Measurements from ENCODE around the gene LRRC40. TPM values are rescaled to one million over a fixed set of nuclear protein-coding genes. Genes with fewer than 3 reads are reported as not detected.

LRRC40 gene
- total RNA-seq, 1 donor from 2014 or later = 15.3 TPM

GRCh38 chr1:70164350-70164749 is 41.0 kb downstream of the LRRC40 start:
- Histone ChIP-seq H3K4me3 (ENCODE audit: low read depth, low read length) (no peak overlapping the region), H3K27me3 (ENCODE audit: control insufficient read depth, insufficient read depth, low read length) (no peaks in the 10 kb centered on the region), H3K36me3 (ENCODE audit: control insufficient read depth, insufficient read depth, low read length) (no peaks in the 10 kb centered on the region)
- FAIRE-seq = no peak
- no peak for TF ChIP-seq CTCF (IDR thresholded peaks at IDR 0.05; ENCODE audit: insufficient read depth, low read length, severe bottlenecking)
- no peak for DNase-seq (ENCODE audit: low read depth)

GRCh38 chr1:70156529-70157120 is 48.8 kb downstream of the LRRC40 start:
- no peak for TF ChIP-seq CTCF (IDR thresholded peaks at IDR 0.05; ENCODE audit: insufficient read depth, low read length, severe bottlenecking)
- FAIRE-seq (no peak), DNase-seq (ENCODE audit: low read depth) (peak; percentile 65)
- H3K36me3 ChIP-seq (ENCODE audit: control insufficient read depth, insufficient read depth, low read length) = no peaks in the 10 kb centered on the region
- no peaks in the 10 kb centered on the region for H3K27me3 ChIP-seq (ENCODE audit: control insufficient read depth, insufficient read depth, low read length)
- H3K4me3 ChIP-seq (ENCODE audit: low read depth, low read length) = no peak overlapping the region

GRCh38 chr1:70153739-70154138 is 51.6 kb downstream of the LRRC40 start:
- DNase-seq (ENCODE audit: low read depth) = no peak
- no peak for TF ChIP-seq CTCF (IDR thresholded peaks at IDR 0.05; ENCODE audit: insufficient read depth, low read length, severe bottlenecking)
- no peak for FAIRE-seq
- Histone ChIP-seq H3K27me3 (ENCODE audit: control insufficient read depth, insufficient read depth, low read length) (no peaks in the 10 kb centered on the region), H3K36me3 (ENCODE audit: control insufficient read depth, insufficient read depth, low read length) (peaks cover 2% of the 10 kb centered on the region), H3K4me3 (ENCODE audit: low read depth, low read length) (no peak overlapping the region)

- H3K4me3 ChIP-seq (ENCODE audit: low read depth, low read length) = no peak overlapping the region
- H3K36me3 ChIP-seq (ENCODE audit: control insufficient read depth, insufficient read depth, low read length) = peaks cover 2% of the 10 kb centered on the region
- no peaks in the 10 kb centered on the region for H3K27me3 ChIP-seq (ENCODE audit: control insufficient read depth, insufficient read depth, low read length)
- no peak for FAIRE-seq
- TF ChIP-seq CTCF (IDR thresholded peaks at IDR 0.05; ENCODE audit: insufficient read depth, low read length, severe bottlenecking) = no peak
- DNase-seq (ENCODE audit: low read depth) = no peak
Observed at GRCh38 chr1:70150444-70150843, 54.9 kb downstream of the LRRC40 start.

- peak; percentile 80 for DNase-seq (ENCODE audit: low read depth)
- Histone ChIP-seq H3K27me3 (ENCODE audit: control insufficient read depth, insufficient read depth, low read length) (no peaks in the 10 kb centered on the region), H3K36me3 (ENCODE audit: control insufficient read depth, insufficient read depth, low read length) (peaks cover 2% of the 10 kb centered on the region), H3K4me3 (ENCODE audit: low read depth, low read length) (no peak overlapping the region)
- no peak for FAIRE-seq
- TF ChIP-seq CTCF (IDR thresholded peaks at IDR 0.05; ENCODE audit: insufficient read depth, low read length, severe bottlenecking) = no peak
Observed at GRCh38 chr1:70146488-70146887, 58.9 kb downstream of the LRRC40 start.

- no peak for FAIRE-seq
- Histone ChIP-seq H3K27me3 (ENCODE audit: control insufficient read depth, insufficient read depth, low read length) (no peaks in the 10 kb centered on the region), H3K36me3 (ENCODE audit: control insufficient read depth, insufficient read depth, low read length) (no peaks in the 10 kb centered on the region), H3K4me3 (ENCODE audit: low read depth, low read length) (no peak overlapping the region)
- no peak for TF ChIP-seq CTCF (IDR thresholded peaks at IDR 0.05; ENCODE audit: insufficient read depth, low read length, severe bottlenecking)
- DNase-seq (ENCODE audit: low read depth) = no peak
Observed at GRCh38 chr1:70143048-70143659, 62.2 kb downstream of the LRRC40 start.

All from bronchial epithelial cell (primary cell).